ENCODE results near the gene SH2D6. TPM values are rescaled to one million over a fixed set of nuclear protein-coding genes. Genes with fewer than 3 reads are reported as not detected.
"Not testable (repeated sequence)": the region's sequence is repeated elsewhere in the genome, so short reads cannot be mapped to it uniquely, and the experiment has no call there.

SH2D6 gene
- polyA plus RNA-seq, 1 of the 3 experiments (the other 2 are of a cell fraction): 0.33 TPM

- H3K4me3 ChIP-seq (ENCODE audit: low read depth in 2 of 2, low read length in 1 of 2); H3K36me3 ChIP-seq (replicated peaks in 1 of 2; ENCODE audit: control insufficient read depth in 1 of 2, insufficient read depth in 2 of 2, low read length in 1 of 2); POLR2A ChIA-PET; H3F3A ChIP-seq (replicated peaks; ENCODE audit: insufficient read depth); H3K9ac ChIP-seq; H3K9me2 ChIP-seq; CTCF ChIA-PET; H3K4me2 ChIP-seq; H3K79me2 ChIP-seq (ENCODE audit: insufficient read depth); H3K4me1 ChIP-seq (ENCODE audit: control insufficient read depth in 1 of 2, insufficient read depth in 2 of 2, low read depth in 1 of 2, low read length in 1 of 2); H3K27ac ChIP-seq (ENCODE audit: low read depth in 2 of 2, low read length in 1 of 2); H3K27me3 ChIP-seq (ENCODE audit: insufficient read depth); H4K20me1 ChIP-seq (ENCODE audit: insufficient read depth); H2AFZ ChIP-seq (ENCODE audit: low read depth); H3K9me3 ChIP-seq; DNase-seq: not testable (repeated sequence)
- WGBS (ENCODE audit: low lambda C conversion rate): 77% methylated on average over 1 of the region's 2 CpGs
Observed at GRCh38 chr2:85484615-85485014, 66.1 kb downstream of the SH2D6 start.

- Histone ChIP-seq H3K36me3 (replicated peaks in 1 of 2; ENCODE audit: control insufficient read depth in 1 of 2, insufficient read depth in 2 of 2, low read length in 1 of 2) (no peaks in the 10 kb centered on the region), H2AFZ (ENCODE audit: low read depth) (no peak overlapping the region), H3F3A (replicated peaks; ENCODE audit: insufficient read depth) (no peaks in the 10 kb centered on the region), H4K20me1 (ENCODE audit: insufficient read depth) (no peaks in the 10 kb centered on the region), H3K4me3 (ENCODE audit: low read depth in 2 of 2, low read length in 1 of 2) (no peak overlapping the region), H3K27me3 (ENCODE audit: insufficient read depth) (no peaks in the 10 kb centered on the region), H3K4me2 (no peak overlapping the region), H3K27ac (ENCODE audit: low read depth in 2 of 2, low read length in 1 of 2) (no peak overlapping the region), H3K9me2 (no peaks in the 10 kb centered on the region), H3K4me1 (ENCODE audit: control insufficient read depth in 1 of 2, insufficient read depth in 2 of 2, low read depth in 1 of 2, low read length in 1 of 2) (no peaks in the 10 kb centered on the region), H3K79me2 (ENCODE audit: insufficient read depth) (no peaks in the 10 kb centered on the region), H3K9me3 (no peaks in the 10 kb centered on the region), H3K9ac (no peak overlapping the region)
- DNase-seq: no peak
- TF ChIP-seq MEF2A (IDR thresholded peaks at IDR 0.05; ENCODE audit: borderline replicate concordance, low read depth): no peak
- no peak for TF ChIP-seq RFX5 (IDR thresholded peaks at IDR 0.05; ENCODE audit: low read length)
- TF ChIP-seq SIN3A (IDR thresholded peaks at IDR 0.05; ENCODE audit: borderline replicate concordance, low read depth, low read length): no peak
- no peak for TF ChIP-seq ZBTB33 (IDR thresholded peaks at IDR 0.05; ENCODE audit: borderline replicate concordance, low read depth)
- no peak for TF ChIP-seq POLR2AphosphoS5 (IDR thresholded peaks at IDR 0.05; ENCODE audit: low read depth, low read length)
- TF ChIP-seq FOXM1 (IDR thresholded peaks at IDR 0.05; ENCODE audit: low read depth): no peak
- no peak for TF ChIP-seq CHD2 (IDR thresholded peaks at IDR 0.05; ENCODE audit: low read length, partially characterized antibody)
- TF ChIP-seq MAX (IDR thresholded peaks at IDR 0.05; ENCODE audit: low read depth): no peak
- no peak for TF ChIP-seq JUND (IDR thresholded peaks at IDR 0.05)
- no peak for TF ChIP-seq YY1 (IDR thresholded peaks at IDR 0.05; ENCODE audit: low read depth)
- no peak for TF ChIP-seq RAD21 (IDR thresholded peaks at IDR 0.05; ENCODE audit: low read length)
- TF ChIP-seq NRF1 (IDR thresholded peaks at IDR 0.05; ENCODE audit: low read depth, low read length): no peak
- TF ChIP-seq CTCF (IDR thresholded peaks at IDR 0.05): no peak
- no peak for TF ChIP-seq EP300 (IDR thresholded peaks at IDR 0.05; ENCODE audit: borderline replicate concordance in 1 of 2, low read depth in 1 of 2, low read length in 1 of 2)
- no peak for TF ChIP-seq GATA2 (CRISPR knock-in tag; IDR thresholded peaks at IDR 0.05)
- ChIA-PET CTCF (interaction anchor here (1.0 kb wide), 1 partner anchor 18 kb away, joined by 3 read pairs; no protein-coding TSS in a partner anchor), POLR2A (no interaction called here)
- WGBS (ENCODE audit: low lambda C conversion rate): 56% methylated on average over 3 of the region's 3 CpGs
Observed at GRCh38 chr2:85485815-85486214, 67.3 kb downstream of the SH2D6 start.

Small RNA genes lying within 50 kb of the gene (small RNA-seq; reads per million reads assigned to genes)
- gene AC062037.2: 0 reads per million in 7 experiments
- 0 reads per million in 7 experiments for gene RF00019
- 0 to 1.1 (median 0) reads per million in 7 experiments for gene RN7SL251P

Other genes starting within 250 kb of the SH2D6 start
- 138 and 140 TPM in 2 replicates for gene TGOLN2, start 90.7 kb upstream of the SH2D6 start, polyA plus RNA-seq (2012; rRNA removed)
- gene RETSAT, start 64.2 kb upstream of the SH2D6 start, polyA plus RNA-seq (2012; rRNA removed): 28.0 and 37.7 TPM in 2 replicates
- 15.4 and 25.1 TPM in 2 replicates for gene ELMOD3, start 63.9 kb upstream of the SH2D6 start, polyA plus RNA-seq (2012; rRNA removed)
- gene CAPG, start 8.3 kb upstream of the SH2D6 start, polyA plus RNA-seq (2012; rRNA removed): 1.2 and 1.3 TPM in 2 replicates
- 187 and 326 TPM in 2 replicates for gene MAT2A, start 120.5 kb downstream of the SH2D6 start, polyA plus RNA-seq (2012; rRNA removed)
- 26.5 and 34.5 TPM in 2 replicates for gene GGCX, start 142.8 kb downstream of the SH2D6 start, polyA plus RNA-seq (2012; rRNA removed)
- gene VAMP8, start 158.9 kb downstream of the SH2D6 start, polyA plus RNA-seq (2012; rRNA removed): 0.72 and 1.3 TPM in 2 replicates
- 9.8 and 12.0 TPM in 2 replicates for gene VAMP5, start 165.7 kb downstream of the SH2D6 start, polyA plus RNA-seq (2012; rRNA removed)
- gene RNF181, start 177.0 kb downstream of the SH2D6 start, polyA plus RNA-seq (2012; rRNA removed): 312 and 353 TPM in 2 replicates
- gene TMEM150A, start 184.0 kb downstream of the SH2D6 start, polyA plus RNA-seq (2012; rRNA removed): 20.2 TPM in 2 replicates
- gene C2orf68, start 193.4 kb downstream of the SH2D6 start, polyA plus RNA-seq (2012; rRNA removed): 14.5 and 24.3 TPM in 2 replicates
- gene USP39, start 197.5 kb downstream of the SH2D6 start, polyA plus RNA-seq (2012; rRNA removed): 49.1 and 50.3 TPM in 2 replicates
- gene SFTPB, start 249.5 kb downstream of the SH2D6 start, polyA plus RNA-seq (2012; rRNA removed): not detected in 2 replicates

Measured in SK-N-SH (cell line).